Osteoblast (primary cell): ENCODE results near the gene ZNRD2. TPM values are rescaled to one million over a fixed set of nuclear protein-coding genes. Genes with fewer than 3 reads are reported as not detected.

Experiments
- DNase-seq: peaks from one replicate; pipeline ENCODE4 v3.0.0; 2011; ENCODE audit warnings: low spot score, mixed read lengths; ENCODE audit not compliant: insufficient read length; ENCODE audit errors: missing footprints
- H2AFZ ChIP-seq: 2 replicates; pipeline ENCODE4 v1.6.0; 2011; ENCODE audit warnings: mild to moderate bottlenecking, low read length
- H3K27ac ChIP-seq: 2 replicates; pipeline ENCODE4 v1.5.1; 2011; ENCODE audit warnings: mild to moderate bottlenecking, low read depth, low read length, moderate library complexity
- H3K27me3 ChIP-seq: 2 replicates; pipeline ENCODE4 v1.6.0; 2012; ENCODE audit warnings: mild to moderate bottlenecking, control low read depth, inconsistent platforms, low read length, moderate library complexity; ENCODE audit not compliant: insufficient read depth
- H3K36me3 ChIP-seq: 2 replicates; pipeline ENCODE4 v1.5.1; 2011; ENCODE audit warnings: mild to moderate bottlenecking, low read length, control low read depth, moderate library complexity; ENCODE audit not compliant: insufficient read depth
- H3K4me1 ChIP-seq: 2 replicates; pipeline ENCODE4 v1.5.1; 2011; ENCODE audit warnings: mild to moderate bottlenecking, low read length, control low read depth, moderate library complexity; ENCODE audit not compliant: insufficient read depth
- H3K4me2 ChIP-seq: 2 replicates; pipeline ENCODE4 v1.6.0; 2011; ENCODE audit warnings: mild to moderate bottlenecking, low read length; ENCODE audit not compliant: insufficient read depth
- H3K4me3 ChIP-seq: fragments of 200-600 bp; sonication (generic); 3 replicates; pipeline ENCODE4 v1.5.1; 2012; ENCODE audit warnings: mild to moderate bottlenecking, low read length, inconsistent platforms; ENCODE audit not compliant: insufficient read depth
- H3K79me2 ChIP-seq: 2 replicates; pipeline ENCODE4 v1.6.0; 2012; ENCODE audit warnings: mild to moderate bottlenecking, low read length, control low read depth, inconsistent platforms; ENCODE audit not compliant: insufficient read depth
- H3K9me3 ChIP-seq: 2 replicates; pipeline ENCODE4 v1.5.1; 2011; ENCODE audit warnings: low read depth, low read length, control low read depth
- H4K20me1 ChIP-seq: 2 replicates; pipeline ENCODE4 v1.6.0; 2012; ENCODE audit warnings: mild to moderate bottlenecking, low read length, control low read depth; ENCODE audit not compliant: insufficient read depth
- total RNA-seq: library from RNA; depleted of rRNA; stranded (reverse); fragments of >200 nt; gene quantifications from 2 replicates; pipeline ENCODE4 v1.2.3, GENCODE V29; 2012
- TF ChIP-seq, protein P1 (sequence below): IDR thresholded peaks from 2 replicates; pipeline ENCODE4 v1.5.1; 2011; ENCODE audit warnings: mild to moderate bottlenecking, low read depth, low read length, moderate library complexity; ENCODE audit errors: extremely low read depth

Gene ZNRD2
- total RNA-seq, 1 donor = 42.3 TPM

DNA sequence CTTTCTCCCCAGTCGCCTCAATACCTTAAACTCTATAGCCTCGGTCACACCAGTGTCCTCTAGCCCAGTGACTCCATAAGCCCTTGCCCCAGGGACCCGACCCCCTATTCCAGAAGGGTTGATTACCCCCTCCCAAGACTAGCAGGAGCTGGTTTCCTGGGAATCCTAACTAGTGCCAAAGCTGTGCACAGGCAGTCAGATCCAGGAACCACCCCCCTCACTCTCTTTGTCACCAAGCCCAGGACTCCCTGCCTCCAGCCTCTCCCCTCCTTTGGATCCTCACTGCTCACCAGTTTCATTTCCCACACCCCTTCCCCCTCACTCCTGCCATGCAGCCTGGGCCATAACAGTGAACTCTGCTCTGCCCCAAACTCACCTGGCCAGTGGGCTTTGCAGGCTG is 21.9 kb upstream of the ZNRD2 start:
- no peak for DNase-seq
- Histone ChIP-seq H3K4me2 (no peak overlapping the region), H4K20me1 (peaks cover 31% of the 10 kb centered on the region), H3K27ac (no peak overlapping the region), H3K9me3 (no peaks in the 10 kb centered on the region), H3K27me3 (no peaks in the 10 kb centered on the region), H3K79me2 (peaks cover 4% of the 10 kb centered on the region), H3K4me1 (no peaks in the 10 kb centered on the region), H3K4me3 (no peak overlapping the region), H2AFZ (no peak overlapping the region), H3K36me3 (peaks cover 77% of the 10 kb centered on the region)
- TF ChIP-seq, protein P1, sequence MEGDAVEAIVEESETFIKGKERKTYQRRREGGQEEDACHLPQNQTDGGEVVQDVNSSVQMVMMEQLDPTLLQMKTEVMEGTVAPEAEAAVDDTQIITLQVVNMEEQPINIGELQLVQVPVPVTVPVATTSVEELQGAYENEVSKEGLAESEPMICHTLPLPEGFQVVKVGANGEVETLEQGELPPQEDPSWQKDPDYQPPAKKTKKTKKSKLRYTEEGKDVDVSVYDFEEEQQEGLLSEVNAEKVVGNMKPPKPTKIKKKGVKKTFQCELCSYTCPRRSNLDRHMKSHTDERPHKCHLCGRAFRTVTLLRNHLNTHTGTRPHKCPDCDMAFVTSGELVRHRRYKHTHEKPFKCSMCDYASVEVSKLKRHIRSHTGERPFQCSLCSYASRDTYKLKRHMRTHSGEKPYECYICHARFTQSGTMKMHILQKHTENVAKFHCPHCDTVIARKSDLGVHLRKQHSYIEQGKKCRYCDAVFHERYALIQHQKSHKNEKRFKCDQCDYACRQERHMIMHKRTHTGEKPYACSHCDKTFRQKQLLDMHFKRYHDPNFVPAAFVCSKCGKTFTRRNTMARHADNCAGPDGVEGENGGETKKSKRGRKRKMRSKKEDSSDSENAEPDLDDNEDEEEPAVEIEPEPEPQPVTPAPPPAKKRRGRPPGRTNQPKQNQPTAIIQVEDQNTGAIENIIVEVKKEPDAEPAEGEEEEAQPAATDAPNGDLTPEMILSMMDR = no peak

DNA sequence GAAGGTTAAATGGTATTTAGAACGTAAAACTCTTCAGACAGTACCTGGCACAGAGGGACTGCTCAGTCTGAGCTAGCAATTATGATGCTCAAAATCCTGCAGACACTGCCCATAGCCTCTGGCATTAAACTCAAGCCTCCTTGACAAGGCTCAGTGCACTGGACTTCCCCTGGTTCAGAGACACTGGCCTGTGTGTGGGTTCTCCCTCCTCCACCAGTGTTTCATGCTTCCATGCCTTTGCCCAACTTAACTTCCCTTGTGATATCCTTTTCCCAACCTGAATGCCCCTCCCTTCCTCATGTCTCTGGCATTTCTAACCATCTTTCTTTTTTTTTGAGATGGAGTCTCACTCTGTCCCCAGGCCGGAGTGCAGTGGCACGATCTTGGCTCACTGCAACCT is 21.2 kb upstream of the ZNRD2 start:
- no peak overlapping the region for H3K4me3 ChIP-seq
- no peaks in the 10 kb centered on the region for H3K9me3 ChIP-seq
- H3K4me2 ChIP-seq = no peak overlapping the region
- H3K27ac ChIP-seq = no peak overlapping the region
- H3K79me2 ChIP-seq = peaks cover 7% of the 10 kb centered on the region
- no peak for DNase-seq
- H3K36me3 ChIP-seq = peaks cover 74% of the 10 kb centered on the region
- H4K20me1 ChIP-seq = peaks cover 31% of the 10 kb centered on the region
- TF ChIP-seq, protein P1 = no peak
- no peaks in the 10 kb centered on the region for H3K27me3 ChIP-seq
- H3K4me1 ChIP-seq = no peaks in the 10 kb centered on the region
- no peak overlapping the region for H2AFZ ChIP-seq

DNA sequence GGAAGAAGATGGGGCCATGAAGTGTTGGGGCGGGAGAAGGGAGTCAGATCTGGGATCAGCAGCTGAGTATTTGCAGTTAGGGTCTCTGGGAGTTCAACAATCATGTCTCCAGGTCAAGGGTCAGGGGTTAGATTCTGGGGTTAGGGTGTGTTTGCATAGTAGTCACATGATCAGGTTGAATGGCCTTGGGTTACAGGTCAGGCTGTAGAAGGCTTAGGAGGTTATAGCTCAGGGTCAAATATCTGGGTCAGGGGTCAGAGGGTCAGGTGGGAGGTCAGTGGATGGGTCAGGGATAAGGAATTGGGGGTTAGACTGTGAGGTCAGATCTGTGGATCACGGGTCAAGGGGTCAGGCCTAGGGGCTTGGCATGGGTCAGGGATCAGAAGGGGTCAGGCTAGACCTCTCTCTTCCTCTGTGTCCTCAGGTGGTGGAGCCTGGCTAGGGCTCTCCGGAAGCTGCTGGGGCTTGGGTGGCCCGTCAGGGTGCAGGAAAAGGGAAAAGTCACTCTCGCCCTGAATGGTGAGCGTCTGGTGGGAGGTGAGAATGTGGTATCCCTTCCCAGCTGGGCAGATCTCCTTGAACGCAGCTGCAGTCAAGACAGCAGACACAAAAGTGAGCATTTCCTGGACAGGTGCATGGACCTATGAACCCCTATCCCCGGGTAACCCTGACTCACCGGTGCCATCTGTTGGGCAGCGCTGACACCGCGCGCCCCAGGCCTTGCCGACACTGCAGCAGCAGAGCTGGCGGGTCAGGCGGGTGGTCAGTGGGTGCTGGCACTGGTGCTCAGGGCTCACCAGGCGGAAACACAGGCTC is 18.5 kb upstream of the ZNRD2 start:
- Histone ChIP-seq H3K4me3 (no peak overlapping the region), H3K9me3 (no peaks in the 10 kb centered on the region), H3K79me2 (peaks cover 32% of the 10 kb centered on the region), H3K27me3 (no peaks in the 10 kb centered on the region), H3K4me2 (no peak overlapping the region), H3K4me1 (peaks cover 18% of the 10 kb centered on the region), H2AFZ (no peak overlapping the region), H4K20me1 (peaks cover 41% of the 10 kb centered on the region), H3K36me3 (peaks cover 53% of the 10 kb centered on the region), H3K27ac (no peak overlapping the region)
- DNase-seq = peak; percentile 88
- TF ChIP-seq, protein P1 = peak; percentile 49

DNA sequence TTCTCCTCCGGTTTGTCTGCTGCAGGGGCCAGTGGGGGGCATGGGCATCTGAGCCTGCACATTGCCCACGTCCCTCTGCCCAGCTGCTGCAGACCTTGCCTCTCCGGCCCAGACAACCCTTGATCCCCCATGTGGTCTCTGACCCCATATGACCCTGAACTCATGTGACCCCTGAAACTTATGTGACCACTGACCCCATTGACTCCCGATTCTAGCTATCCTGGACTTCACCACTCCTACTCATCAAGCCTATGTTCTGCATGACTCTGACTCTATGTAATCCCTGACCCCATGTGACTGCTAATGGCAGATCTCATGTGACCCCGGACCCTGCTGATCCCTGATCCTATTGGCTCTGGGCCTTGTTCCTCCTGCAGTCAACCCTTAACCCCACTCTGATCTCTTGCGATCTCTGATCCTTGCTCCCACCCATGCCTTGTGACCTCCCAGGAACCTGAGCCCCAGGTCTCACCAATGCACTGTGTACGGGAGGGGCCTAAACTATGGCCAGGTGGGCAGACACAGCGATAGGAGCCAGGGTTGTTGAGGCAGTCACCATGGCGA is 17.8 kb upstream of the ZNRD2 start:
- H3K4me3 ChIP-seq = no peak overlapping the region

More for the DNA sequence above, 17.8 kb upstream of the ZNRD2 start:
- peaks cover 41% of the 10 kb centered on the region for H4K20me1 ChIP-seq
- no peak overlapping the region for H3K4me2 ChIP-seq
- H2AFZ ChIP-seq = no peak overlapping the region
- H3K9me3 ChIP-seq = no peaks in the 10 kb centered on the region
- no peak overlapping the region for H3K27ac ChIP-seq
- no peak for DNase-seq
- no peaks in the 10 kb centered on the region for H3K27me3 ChIP-seq
- TF ChIP-seq, protein P1 = no peak
- H3K4me1 ChIP-seq = peaks cover 18% of the 10 kb centered on the region
- H3K36me3 ChIP-seq = peaks cover 49% of the 10 kb centered on the region
- H3K79me2 ChIP-seq = peaks cover 39% of the 10 kb centered on the region
